ENCODE data around the gene NPAS3.

NPAS3 gene

DNA sequence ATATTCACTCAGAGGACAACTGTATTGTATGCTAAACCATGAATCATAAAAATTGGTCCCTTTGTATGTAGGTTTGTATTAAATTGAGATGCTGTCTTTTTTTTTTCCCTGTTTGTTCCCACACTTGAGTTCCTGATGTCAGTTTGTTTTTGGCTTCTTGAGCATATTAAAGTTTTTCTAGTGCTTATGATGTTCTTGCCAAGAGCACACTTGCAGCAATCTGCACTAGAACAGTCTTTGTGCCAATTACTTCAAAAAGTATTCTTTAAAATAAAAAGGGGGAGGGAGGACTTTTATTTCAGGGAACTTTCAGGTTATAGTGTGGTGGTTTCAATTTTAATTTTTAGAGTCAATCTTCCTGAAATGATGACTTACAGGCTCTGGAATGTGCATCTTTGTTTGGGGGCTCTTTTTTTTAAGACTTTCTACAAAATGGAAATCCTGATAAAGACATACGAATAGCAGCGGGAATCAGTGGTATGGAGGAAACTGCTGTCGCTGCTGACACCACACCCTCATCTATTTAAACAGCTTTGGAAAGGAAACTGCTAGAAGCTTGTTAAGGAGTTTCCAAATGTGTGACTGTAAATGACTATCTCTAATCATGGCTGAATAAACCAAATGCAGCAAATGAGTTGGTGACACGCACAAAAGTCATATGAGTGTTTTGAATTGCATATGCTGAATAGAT, 823.6 kb downstream of the NPAS3 start:
- Histone ChIP-seq H3K27ac (ENCODE audit: low read length) (no peak overlapping the region), H3K9ac (ENCODE audit: low read length) (no peak overlapping the region), H4K20me1 (ENCODE audit: insufficient read depth, low read length) (no peaks in the 10 kb centered on the region), H3K27me3 (ENCODE audit: low read depth, low read length) (peaks cover 31% of the 10 kb centered on the region), H2AFZ (ENCODE audit: low read depth, low read length) (no peak overlapping the region), H3K4me2 (ENCODE audit: low read length) (no peak overlapping the region), H3K36me3 (replicated peaks; ENCODE audit: low read depth, low read length) (no peaks in the 10 kb centered on the region), H3K79me2 (ENCODE audit: low read length) (no peaks in the 10 kb centered on the region), H3K9me3 (ENCODE audit: insufficient read depth, low read length) (no peaks in the 10 kb centered on the region), H3K4me1 (ENCODE audit: low read length) (no peaks in the 10 kb centered on the region), H3K4me3 (ENCODE audit: low read length) (no peak overlapping the region)
- no peak for TF ChIP-seq EZH2phosphoT487 (IDR thresholded peaks at IDR 0.05; ENCODE audit: low read depth)
- TF ChIP-seq, protein P1, sequence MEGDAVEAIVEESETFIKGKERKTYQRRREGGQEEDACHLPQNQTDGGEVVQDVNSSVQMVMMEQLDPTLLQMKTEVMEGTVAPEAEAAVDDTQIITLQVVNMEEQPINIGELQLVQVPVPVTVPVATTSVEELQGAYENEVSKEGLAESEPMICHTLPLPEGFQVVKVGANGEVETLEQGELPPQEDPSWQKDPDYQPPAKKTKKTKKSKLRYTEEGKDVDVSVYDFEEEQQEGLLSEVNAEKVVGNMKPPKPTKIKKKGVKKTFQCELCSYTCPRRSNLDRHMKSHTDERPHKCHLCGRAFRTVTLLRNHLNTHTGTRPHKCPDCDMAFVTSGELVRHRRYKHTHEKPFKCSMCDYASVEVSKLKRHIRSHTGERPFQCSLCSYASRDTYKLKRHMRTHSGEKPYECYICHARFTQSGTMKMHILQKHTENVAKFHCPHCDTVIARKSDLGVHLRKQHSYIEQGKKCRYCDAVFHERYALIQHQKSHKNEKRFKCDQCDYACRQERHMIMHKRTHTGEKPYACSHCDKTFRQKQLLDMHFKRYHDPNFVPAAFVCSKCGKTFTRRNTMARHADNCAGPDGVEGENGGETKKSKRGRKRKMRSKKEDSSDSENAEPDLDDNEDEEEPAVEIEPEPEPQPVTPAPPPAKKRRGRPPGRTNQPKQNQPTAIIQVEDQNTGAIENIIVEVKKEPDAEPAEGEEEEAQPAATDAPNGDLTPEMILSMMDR (IDR thresholded peaks at IDR 0.05; ENCODE audit: low read depth, low read length): no peak

DNA sequence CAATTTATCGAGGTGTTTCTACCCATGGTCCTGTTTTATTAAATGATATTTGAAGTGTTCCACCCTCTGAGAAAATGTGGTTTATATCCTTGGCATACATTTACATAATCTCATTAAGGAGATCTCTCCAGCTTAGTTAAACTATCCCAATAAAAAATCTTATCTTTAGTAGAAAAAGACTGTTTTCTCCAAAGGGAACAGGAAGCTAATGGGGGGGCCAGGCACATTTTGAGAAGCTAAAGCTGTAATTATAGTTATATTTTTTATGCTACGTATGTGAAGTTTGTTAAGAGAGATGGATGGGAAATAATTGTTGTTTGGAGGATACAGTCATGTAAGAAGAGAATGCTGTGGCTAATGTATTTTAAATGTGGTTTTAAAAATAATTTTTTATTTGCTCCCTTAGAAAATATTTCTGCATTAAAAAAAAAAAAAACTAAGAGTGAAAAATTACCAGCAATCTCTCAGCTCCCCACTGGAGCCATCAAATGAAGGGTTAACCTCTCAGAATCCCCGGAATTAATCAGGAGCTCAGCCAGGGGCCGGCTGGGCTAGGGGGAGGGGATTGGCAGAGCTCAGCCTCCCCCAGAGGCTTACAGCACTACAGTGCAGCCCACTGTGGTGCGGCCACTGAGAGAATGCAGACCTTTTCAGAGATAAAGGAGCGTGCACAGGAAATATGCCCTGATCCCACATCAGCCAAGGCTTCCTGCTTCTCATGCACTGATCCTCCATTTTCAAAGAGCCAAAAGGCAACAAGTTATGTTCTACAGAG, 826.4 kb downstream of the NPAS3 start:
- Histone ChIP-seq H3K4me3 (ENCODE audit: low read length) (no peak overlapping the region), H3K4me1 (ENCODE audit: low read length) (no peaks in the 10 kb centered on the region), H3K4me2 (ENCODE audit: low read length) (no peak overlapping the region), H3K27ac (ENCODE audit: low read length) (no peak overlapping the region), H3K27me3 (ENCODE audit: low read depth, low read length) (peaks cover 21% of the 10 kb centered on the region), H3K36me3 (replicated peaks; ENCODE audit: low read depth, low read length) (no peaks in the 10 kb centered on the region), H2AFZ (ENCODE audit: low read depth, low read length) (no peak overlapping the region), H4K20me1 (ENCODE audit: insufficient read depth, low read length) (no peaks in the 10 kb centered on the region), H3K9ac (ENCODE audit: low read length) (no peak overlapping the region), H3K79me2 (ENCODE audit: low read length) (no peaks in the 10 kb centered on the region), H3K9me3 (ENCODE audit: insufficient read depth, low read length) (no peaks in the 10 kb centered on the region)
- TF ChIP-seq EZH2phosphoT487 (IDR thresholded peaks at IDR 0.05; ENCODE audit: low read depth): no peak
- TF ChIP-seq, protein P1 (IDR thresholded peaks at IDR 0.05; ENCODE audit: low read depth, low read length): no peak

DNA sequence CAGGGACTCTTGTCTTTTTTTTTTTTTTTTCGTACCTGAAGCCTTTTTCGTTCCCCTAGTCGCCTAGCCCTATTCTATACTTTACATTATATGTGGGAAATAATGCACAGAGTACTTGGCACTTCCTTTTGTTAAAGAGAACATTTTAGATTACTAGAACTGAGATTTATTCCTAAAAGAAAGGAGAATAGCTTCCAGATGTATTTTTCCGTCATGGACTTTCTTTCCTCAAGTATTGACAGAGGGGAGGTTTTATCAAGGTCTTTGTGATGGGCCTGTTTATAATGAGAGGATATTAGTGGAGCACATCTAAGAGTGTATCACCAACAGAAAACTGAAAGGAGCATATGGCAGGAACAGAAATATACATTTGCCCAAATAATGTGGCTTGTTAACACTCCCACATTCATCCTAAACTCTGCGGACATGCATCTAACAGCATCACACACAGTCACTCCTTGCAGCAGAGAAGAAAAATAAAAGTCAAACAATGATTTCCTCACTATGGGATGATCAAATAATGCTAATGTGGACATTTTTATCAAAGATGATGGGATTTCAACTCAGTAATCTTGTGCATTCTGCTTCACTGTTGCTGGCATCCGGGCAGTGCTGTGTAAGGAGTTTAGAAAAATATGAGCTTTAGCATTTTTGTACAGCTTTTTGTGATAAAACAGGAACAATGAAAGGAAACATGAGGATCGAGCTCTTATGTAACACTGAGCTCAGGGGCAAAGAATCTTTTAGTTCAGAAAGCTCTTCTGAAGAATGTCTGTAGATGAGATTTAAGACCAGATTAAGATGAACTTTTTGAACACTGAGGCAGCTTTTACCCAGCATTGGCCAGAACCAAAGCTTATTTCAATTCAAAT, 829.1 kb downstream of the NPAS3 start:
- H3K4me3 ChIP-seq (ENCODE audit: low read length): no peak overlapping the region
- TF ChIP-seq, protein P1 (IDR thresholded peaks at IDR 0.05; ENCODE audit: low read depth, low read length): no peak
- no peak for TF ChIP-seq EZH2phosphoT487 (IDR thresholded peaks at IDR 0.05; ENCODE audit: low read depth)
- H3K36me3 ChIP-seq (replicated peaks; ENCODE audit: low read depth, low read length): no peaks in the 10 kb centered on the region
- H3K9me3 ChIP-seq (ENCODE audit: insufficient read depth, low read length): no peaks in the 10 kb centered on the region
- H3K79me2 ChIP-seq (ENCODE audit: low read length): no peaks in the 10 kb centered on the region
- no peak overlapping the region for H3K27ac ChIP-seq (ENCODE audit: low read length)
- H2AFZ ChIP-seq (ENCODE audit: low read depth, low read length): no peak overlapping the region
- no peaks in the 10 kb centered on the region for H3K4me1 ChIP-seq (ENCODE audit: low read length)
- H4K20me1 ChIP-seq (ENCODE audit: insufficient read depth, low read length): no peaks in the 10 kb centered on the region
- H3K27me3 ChIP-seq (ENCODE audit: low read depth, low read length): no peaks in the 10 kb centered on the region
- H3K4me2 ChIP-seq (ENCODE audit: low read length): no peak overlapping the region
- H3K9ac ChIP-seq (ENCODE audit: low read length): no peak overlapping the region

DNA sequence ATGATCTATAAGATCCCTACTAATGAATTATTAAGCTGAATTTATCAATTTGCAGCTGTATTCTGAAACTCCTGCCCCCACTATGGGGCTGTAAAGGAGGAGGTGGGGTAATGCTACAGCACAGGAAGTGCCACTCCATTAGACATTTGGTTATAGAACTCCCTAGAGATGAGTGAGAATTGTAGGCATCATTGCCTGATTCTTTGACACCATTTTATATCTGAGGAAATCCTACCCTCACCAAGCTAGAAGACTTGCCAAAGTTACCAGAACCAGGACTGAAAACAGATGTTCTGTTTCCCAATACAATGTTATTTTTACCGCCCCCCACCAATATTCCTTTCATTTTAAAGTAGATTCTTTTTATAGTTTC, 829.8 kb downstream of the NPAS3 start:
- Histone ChIP-seq H3K4me3 (ENCODE audit: low read length) (no peak overlapping the region), H3K27ac (ENCODE audit: low read length) (no peak overlapping the region), H2AFZ (ENCODE audit: low read depth, low read length) (no peak overlapping the region), H4K20me1 (ENCODE audit: insufficient read depth, low read length) (no peaks in the 10 kb centered on the region), H3K27me3 (ENCODE audit: low read depth, low read length) (no peaks in the 10 kb centered on the region), H3K4me1 (ENCODE audit: low read length) (no peaks in the 10 kb centered on the region), H3K36me3 (replicated peaks; ENCODE audit: low read depth, low read length) (no peaks in the 10 kb centered on the region), H3K9ac (ENCODE audit: low read length) (no peak overlapping the region), H3K9me3 (ENCODE audit: insufficient read depth, low read length) (no peaks in the 10 kb centered on the region), H3K4me2 (ENCODE audit: low read length) (no peak overlapping the region), H3K79me2 (ENCODE audit: low read length) (no peaks in the 10 kb centered on the region)
- TF ChIP-seq, protein P1 (IDR thresholded peaks at IDR 0.05; ENCODE audit: low read depth, low read length): no peak
- TF ChIP-seq EZH2phosphoT487 (IDR thresholded peaks at IDR 0.05; ENCODE audit: low read depth): no peak

All from OCI-LY3 (cell line).